HCT116 (cell line): ENCODE data around the gene MRPS23.

Source experiments
- CEBPB ChIP-seq: IDR thresholded peaks from 2 replicates; pipeline ENCODE4 v1.6.1; 2012; ENCODE audit warnings: low read depth
- FOSL1 ChIP-seq: IDR thresholded peaks from 2 replicates; pipeline ENCODE4 v1.6.1; 2012; ENCODE audit warnings: low read depth
- TCF7L2 ChIP-seq: IDR thresholded peaks from 2 replicates; pipeline ENCODE4 v1.7.0; 2011; ENCODE audit warnings: borderline replicate concordance, inconsistent platforms; ENCODE audit not compliant: insufficient read depth, insufficient read length; ENCODE audit errors: extremely low read depth
- TF ChIP-seq, protein P1 (sequence below), 3 experiments: fragments of 200-600 bp in 1 of 3; sonication (generic) in 1 of 3; IDR thresholded peaks in 2 of 3; conservative IDR thresholded peaks in 1 of 3; 2 replicates each; pipeline ENCODE4 v1.5.1; 2012 to 2017; ENCODE audit warnings: low read depth in 2 of 3, low read length in 2 of 3, antibody characterized with exemption in 1 of 3, borderline replicate concordance in 1 of 3, control low read depth in 1 of 3, mild to moderate bottlenecking in 1 of 3, mixed read lengths in 1 of 3, mixed run types in 1 of 3, moderate library complexity in 1 of 3; ENCODE audit not compliant: insufficient read depth in 1 of 3

DNA sequence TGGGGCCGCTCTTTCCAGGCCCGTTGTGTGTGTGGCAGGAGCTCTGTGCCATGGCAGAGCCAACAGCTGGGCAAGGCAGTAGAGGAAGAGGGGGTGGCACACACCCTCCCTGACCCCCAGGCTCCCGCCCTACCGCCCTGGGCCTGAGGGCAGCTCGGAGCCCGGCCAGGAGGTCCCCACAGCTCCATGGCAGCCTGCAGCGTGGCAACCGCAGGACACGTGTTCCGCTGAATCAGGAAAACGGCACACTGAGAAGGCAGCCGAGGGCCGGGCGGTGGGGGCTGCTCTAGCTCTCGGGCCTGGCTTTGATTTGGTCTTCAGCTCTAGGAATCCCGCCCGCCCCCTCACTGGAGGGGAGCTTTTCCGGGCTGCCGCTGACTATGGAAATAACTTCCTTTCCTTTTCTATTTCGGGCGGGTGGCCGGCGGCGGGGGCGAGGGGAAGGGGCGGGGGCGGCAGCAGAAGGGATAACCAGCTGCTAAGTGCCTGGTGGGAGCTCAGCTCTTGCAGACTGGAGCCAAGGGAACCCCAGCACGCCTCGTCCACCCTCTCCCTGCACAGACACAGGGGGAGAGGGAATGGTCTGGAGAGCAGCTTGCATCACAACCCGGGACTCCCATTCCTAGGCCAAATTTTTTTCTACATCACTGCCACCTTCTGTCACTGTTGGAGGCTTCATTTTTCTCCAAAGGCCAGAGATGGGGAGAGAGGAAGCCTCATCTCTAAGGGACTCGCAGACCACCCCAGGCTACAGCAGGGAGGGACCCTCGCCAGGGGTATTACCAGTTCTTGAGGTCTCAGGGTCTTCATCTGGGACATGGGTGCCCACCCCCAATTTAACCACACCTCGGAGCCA, 24.8 kb upstream of the MRPS23 start:
- TF ChIP-seq, protein P1, sequence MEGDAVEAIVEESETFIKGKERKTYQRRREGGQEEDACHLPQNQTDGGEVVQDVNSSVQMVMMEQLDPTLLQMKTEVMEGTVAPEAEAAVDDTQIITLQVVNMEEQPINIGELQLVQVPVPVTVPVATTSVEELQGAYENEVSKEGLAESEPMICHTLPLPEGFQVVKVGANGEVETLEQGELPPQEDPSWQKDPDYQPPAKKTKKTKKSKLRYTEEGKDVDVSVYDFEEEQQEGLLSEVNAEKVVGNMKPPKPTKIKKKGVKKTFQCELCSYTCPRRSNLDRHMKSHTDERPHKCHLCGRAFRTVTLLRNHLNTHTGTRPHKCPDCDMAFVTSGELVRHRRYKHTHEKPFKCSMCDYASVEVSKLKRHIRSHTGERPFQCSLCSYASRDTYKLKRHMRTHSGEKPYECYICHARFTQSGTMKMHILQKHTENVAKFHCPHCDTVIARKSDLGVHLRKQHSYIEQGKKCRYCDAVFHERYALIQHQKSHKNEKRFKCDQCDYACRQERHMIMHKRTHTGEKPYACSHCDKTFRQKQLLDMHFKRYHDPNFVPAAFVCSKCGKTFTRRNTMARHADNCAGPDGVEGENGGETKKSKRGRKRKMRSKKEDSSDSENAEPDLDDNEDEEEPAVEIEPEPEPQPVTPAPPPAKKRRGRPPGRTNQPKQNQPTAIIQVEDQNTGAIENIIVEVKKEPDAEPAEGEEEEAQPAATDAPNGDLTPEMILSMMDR (IDR thresholded peaks at IDR 0.05 in 2 of 3, conservative IDR thresholded peaks at IDR 0.05 in 1 of 3; ENCODE audit: borderline replicate concordance in 1 of 3, insufficient read depth in 1 of 3, low read depth in 2 of 3, low read length in 2 of 3) = no peak
- TF ChIP-seq TCF7L2 = no peak
- no peak for TF ChIP-seq FOSL1
- TF ChIP-seq CEBPB = no peak
